ENCODE data around the gene PSME4.
"Not testable (repeated sequence)": the region's sequence is repeated elsewhere in the genome, so short reads cannot be mapped to it uniquely, and the experiment has no call there.

PSME4 gene

GRCh38 chr2:53827398-53828175 lies 143.2 kb downstream of the PSME4 start:
- DNase-seq, result no peak

GRCh38 chr2:53826587-53827397 lies 144.0 kb downstream of the PSME4 start:
- no peak for DNase-seq

GRCh38 chr2:53826030-53826410 lies 144.8 kb downstream of the PSME4 start:
- no peak for DNase-seq

- not testable (repeated sequence) for DNase-seq
These were observed 147.2 kb downstream of the PSME4 start for GRCh38 chr2:53823639-53824038.

- no peak for DNase-seq
These were observed 149.0 kb downstream of the PSME4 start for GRCh38 chr2:53821810-53822209.

- no peak for DNase-seq
These were observed 150.1 kb downstream of the PSME4 start for GRCh38 chr2:53820711-53821110.

GRCh38 chr2:53820048-53820447 lies 150.7 kb downstream of the PSME4 start:
- DNase-seq, result no peak

- DNase-seq, result no peak
These were observed 151.2 kb downstream of the PSME4 start for GRCh38 chr2:53819634-53820033.

- no peak for DNase-seq
These were observed 151.8 kb downstream of the PSME4 start for GRCh38 chr2:53818854-53819435.

Data from activated CD4-positive, CD25-positive, alpha-beta regulatory T cell (primary cell).